ENCODE results near the gene DAAM2. TPM values are rescaled to one million over a fixed set of nuclear protein-coding genes. Genes with fewer than 3 reads are reported as not detected.

DAAM2 gene
- polyA plus RNA-seq, 3 donors = not detected

GRCh38 chr6:39772559-39773273 lies 19.5 kb upstream of the DAAM2 start:
- no peak overlapping the region for H3K27ac Mint-ChIP-seq
- TF ChIP-seq CTCF (IDR thresholded peaks at IDR 0.05) = no peak
- no peaks in the 10 kb centered on the region for H3K79me2 ChIP-seq (ENCODE audit: insufficient read depth, low read length)
- H3K27ac ChIP-seq (ENCODE audit: low read depth in 1 of 2, low read length in 2 of 2) = no peak overlapping the region
- 92% methylated on average over 2 of the region's 6 CpGs for WGBS (ENCODE audit: insufficient coverage)
- H3K9me3 Mint-ChIP-seq = peaks cover 0 to 3% (median 0%) of the 10 kb centered on the region in 7 donors
- no peaks in the 10 kb centered on the region for H4K20me1 ChIP-seq (ENCODE audit: insufficient read depth, low read length)
- no peak overlapping the region for H3K9ac ChIP-seq (ENCODE audit: insufficient read depth, low read length, poor library complexity, severe bottlenecking)
- H2AFZ ChIP-seq (ENCODE audit: insufficient read depth, low read depth, low read length, poor library complexity, severe bottlenecking) = no peak overlapping the region
- DNase-seq = no peak
- no peaks in the 10 kb centered on the region for H3K4me1 Mint-ChIP-seq
- intact Hi-C loops (cut with micrococcal nuclease) = no loop called here
- H3K27me3 Mint-ChIP-seq (ENCODE audit: low read depth in 3 of 3) = peaks cover 2 to 6% (median 5%) of the 10 kb centered on the region in 3 donors
- H3K4me3 ChIP-seq (replicated peaks in 1 of 3; ENCODE audit: low read depth in 2 of 3, low read length in 3 of 3) = no peak overlapping the region
- no peak overlapping the region for H3K4me3 Mint-ChIP-seq
- no peaks in the 10 kb centered on the region for H3K36me3 Mint-ChIP-seq
- H3K4me1 ChIP-seq (ENCODE audit: control insufficient read depth in 1 of 2, insufficient read depth in 2 of 2, low read length in 2 of 2) = no peaks in the 10 kb centered on the region
- H3K9me3 ChIP-seq (replicated peaks in 1 of 2; ENCODE audit: control insufficient read depth in 1 of 2, insufficient read depth in 1 of 2, low read length in 2 of 2) = no peaks in the 10 kb centered on the region
- no peak overlapping the region for H3K4me2 ChIP-seq (replicated peaks; ENCODE audit: extremely low read depth, low read length, poor library complexity, severe bottlenecking)
- H3K27me3 ChIP-seq (ENCODE audit: control insufficient read depth in 2 of 2, insufficient read depth in 2 of 2, low read length in 2 of 2) = no peaks in the 10 kb centered on the region
- no peaks in the 10 kb centered on the region for H3K36me3 ChIP-seq (replicated peaks in 1 of 2; ENCODE audit: control insufficient read depth in 1 of 2, insufficient read depth in 2 of 2, low read length in 2 of 2)

DNA sequence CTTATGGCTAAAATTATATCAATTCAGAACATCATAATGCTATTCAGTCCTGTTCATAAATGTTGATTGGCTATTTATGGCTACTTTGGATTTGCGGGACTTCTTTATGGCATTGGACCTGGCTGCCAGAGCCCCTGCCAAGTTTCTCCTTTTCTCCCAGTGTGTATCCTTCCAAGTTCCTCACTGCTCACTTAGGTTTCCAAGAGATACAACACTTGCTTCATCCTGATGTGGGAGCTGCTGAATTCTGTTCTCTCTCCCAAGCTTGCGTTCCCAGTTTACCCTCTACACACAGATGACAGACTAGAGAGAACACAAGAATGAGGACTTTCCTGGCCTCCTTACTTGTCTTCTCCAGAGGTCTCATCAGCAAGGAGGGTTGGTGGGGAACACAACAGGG lies 18.4 kb upstream of the DAAM2 start:
- H3K36me3 ChIP-seq (replicated peaks in 1 of 2; ENCODE audit: control insufficient read depth in 1 of 2, insufficient read depth in 2 of 2, low read length in 2 of 2) = no peaks in the 10 kb centered on the region
- no peaks in the 10 kb centered on the region for H3K36me3 Mint-ChIP-seq
- 100% methylated on average over 1 of the region's 2 CpGs for WGBS (ENCODE audit: insufficient coverage)

More for the DNA sequence above, 18.4 kb upstream of the DAAM2 start:
- TF ChIP-seq CTCF (IDR thresholded peaks at IDR 0.05) = no peak
- Mint-ChIP-seq H3K27ac (no peak overlapping the region), H3K4me1 (no peaks in the 10 kb centered on the region), H3K9me3 (peaks cover 0 to 3% (median 0%) of the 10 kb centered on the region in 7 donors), H3K27me3 (ENCODE audit: low read depth in 3 of 3) (peaks cover 2 to 6% (median 5%) of the 10 kb centered on the region in 3 donors), H3K4me3 (no peak overlapping the region)
- Histone ChIP-seq H3K4me1 (ENCODE audit: control insufficient read depth in 1 of 2, insufficient read depth in 2 of 2, low read length in 2 of 2) (no peaks in the 10 kb centered on the region), H3K27ac (ENCODE audit: low read depth in 1 of 2, low read length in 2 of 2) (no peak overlapping the region), H3K4me2 (replicated peaks; ENCODE audit: extremely low read depth, low read length, poor library complexity, severe bottlenecking) (no peak overlapping the region), H3K4me3 (replicated peaks in 1 of 3; ENCODE audit: low read depth in 2 of 3, low read length in 3 of 3) (no peak overlapping the region), H3K79me2 (ENCODE audit: insufficient read depth, low read length) (no peaks in the 10 kb centered on the region), H3K9ac (ENCODE audit: insufficient read depth, low read length, poor library complexity, severe bottlenecking) (no peak overlapping the region), H3K9me3 (replicated peaks in 1 of 2; ENCODE audit: control insufficient read depth in 1 of 2, insufficient read depth in 1 of 2, low read length in 2 of 2) (no peaks in the 10 kb centered on the region), H2AFZ (ENCODE audit: insufficient read depth, low read depth, low read length, poor library complexity, severe bottlenecking) (no peak overlapping the region), H3K27me3 (ENCODE audit: control insufficient read depth in 2 of 2, insufficient read depth in 2 of 2, low read length in 2 of 2) (no peaks in the 10 kb centered on the region), H4K20me1 (ENCODE audit: insufficient read depth, low read length) (no peaks in the 10 kb centered on the region)
- intact Hi-C loops (cut with micrococcal nuclease) = no loop called here
- DNase-seq = no peak

All from CD14-positive monocyte (primary cell).